Esophagus squamous epithelium (tissue), 5 donors: Measurements from ENCODE around the gene DLGAP1. TPM values are rescaled to one million over a fixed set of nuclear protein-coding genes. Genes with fewer than 3 reads are reported as not detected.

ENCODE experiments used
- DNase-seq: peaks from one replicate; lab custom pipeline; 2025; lab: John Stamatoyannopoulos, UW
- H3K27ac ChIP-seq, 4 donors: fragments of 200-600 bp; sonication (generic); one replicate each; pipeline ENCODE4 v1.5.1; 2016 to 2019; ENCODE audit warnings: mild to moderate bottlenecking in 1 of 4
- H3K27me3 ChIP-seq, 4 donors: fragments of 200-600 bp; sonication (generic); 1 replicate in 3 of 4; 2 replicates in 1 of 4; pipeline versions ENCODE4 v1.5.1 to v1.6.0; 2017 to 2021; ENCODE audit warnings: antibody characterized with exemption in 1 of 4
- H3K36me3 ChIP-seq, 3 donors: fragments of 200-600 bp; sonication (generic); one replicate each; pipeline ENCODE4 v1.5.1; 2016 to 2019
- H3K4me1 ChIP-seq, 3 donors: fragments of 200-600 bp; sonication (generic); one replicate each; pipeline ENCODE4 v1.5.1; 2017 to 2019
- H3K4me3 ChIP-seq, 4 donors: fragments of 200-600 bp; sonication (generic); 1 replicate in 3 of 4; 2 replicates in 1 of 4; pipeline ENCODE4 v1.5.1; 2016 to 2019; ENCODE audit warnings: mild to moderate bottlenecking in 2 of 4, moderate library complexity in 1 of 4
- H3K9me3 ChIP-seq, 3 donors: fragments of 200-600 bp; sonication (generic); one replicate each; pipeline ENCODE4 v1.5.1; 2016 to 2019
- POLR2A ChIP-seq, 4 donors: fragments of 450-650 bp; IDR thresholded peaks; one replicate each; pipeline ENCODE4 v1.6.1; 2017; ENCODE audit warnings: antibody characterized with exemption in 4 of 4, mild to moderate bottlenecking in 4 of 4, moderate library complexity in 3 of 4
- WGBS, 2 donors: methylation state at CpG; one replicate each; pipeline ENCODE4 v1.1.5; 2018; 5-methylcytosine and 5-hydroxymethylcytosine counted together
- intact Hi-C: fragments of 100-400 bp; cut with DNase I; formaldehyde crosslinking; loops from one replicate; pipeline ENCODE4 v1.15.0; 2022
- total RNA-seq, 4 donors: library from RNA; depleted of rRNA; stranded (reverse); fragments of >200 nt; gene quantifications; one replicate each; pipeline ENCODE4 v1.1.0, GENCODE V29; 2016
- TF ChIP-seq, protein P1 (sequence below), 6 experiments: fragments of 450-650 bp in 4 of 6; fragments of 200-600 bp in 2 of 6; sonication (generic) in 2 of 6; IDR thresholded peaks; one replicate each; pipeline ENCODE4 v1.5.1; 2016 to 2019; ENCODE audit warnings: antibody characterized with exemption in 6 of 6, mild to moderate bottlenecking in 4 of 6, moderate library complexity in 4 of 6
- donor health status: DM: yes; HTN: yes; CAD: no.

The DLGAP1 gene
- total RNA-seq, 4 donors from 2014 or later: 0.09 to 1.5 (median 0.52) TPM

DNA sequence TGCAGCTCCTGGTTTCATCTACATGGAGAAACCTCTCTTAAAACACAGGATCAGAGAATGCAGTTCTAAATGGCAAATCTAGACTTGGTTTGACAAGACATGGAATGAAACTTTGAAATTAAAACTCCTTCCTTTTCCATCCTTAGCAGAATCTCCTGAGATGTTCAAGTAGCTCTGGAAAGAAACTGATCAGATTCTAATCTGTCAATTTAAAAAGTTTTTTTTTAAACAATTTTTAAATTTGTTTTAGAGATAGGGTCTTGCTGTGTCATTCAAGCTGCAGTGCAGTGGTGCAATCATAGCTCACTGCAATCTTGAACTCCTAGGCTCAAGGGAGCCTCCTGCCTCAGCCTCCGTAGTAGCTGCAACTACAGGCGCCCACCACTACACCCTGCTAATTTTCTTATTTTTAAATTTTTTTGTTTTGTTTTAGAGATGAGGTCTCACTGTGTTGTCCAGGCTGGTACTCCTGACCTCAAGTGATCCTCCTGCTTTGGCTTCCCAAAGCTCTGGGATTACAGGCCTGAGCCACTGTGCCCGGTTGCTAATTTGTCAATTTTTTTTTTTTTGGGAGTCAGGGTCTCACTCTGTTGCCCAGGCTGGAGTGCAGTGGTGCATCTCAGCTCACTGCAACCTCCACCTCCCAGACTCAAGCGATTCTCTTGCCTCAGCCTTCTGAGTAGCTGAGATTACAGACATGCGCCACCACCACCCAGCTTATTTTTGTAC is 788.4 kb downstream of the DLGAP1 start:
- Histone ChIP-seq H3K4me3 (no peak overlapping the region), H3K9me3 (no peaks in the 10 kb centered on the region), H3K4me1 (peaks cover 4 to 18% (median 10%) of the 10 kb centered on the region in 3 donors), H3K27ac (no peak overlapping the region), H3K36me3 (no peaks in the 10 kb centered on the region), H3K27me3 (no peaks in the 10 kb centered on the region)
- WGBS, 2 donors: 92 to 94% methylated on average over 4 to 5 of the region's 5 CpGs
- intact Hi-C loops: loop anchor here (5.0 to 10.0 kb wide), 3 partner anchors 72 to 384 kb away; partner anchors contain the start of gene TGIF1
- no peak for TF ChIP-seq POLR2A (IDR thresholded peaks at IDR 0.05)
- TF ChIP-seq, protein P1, sequence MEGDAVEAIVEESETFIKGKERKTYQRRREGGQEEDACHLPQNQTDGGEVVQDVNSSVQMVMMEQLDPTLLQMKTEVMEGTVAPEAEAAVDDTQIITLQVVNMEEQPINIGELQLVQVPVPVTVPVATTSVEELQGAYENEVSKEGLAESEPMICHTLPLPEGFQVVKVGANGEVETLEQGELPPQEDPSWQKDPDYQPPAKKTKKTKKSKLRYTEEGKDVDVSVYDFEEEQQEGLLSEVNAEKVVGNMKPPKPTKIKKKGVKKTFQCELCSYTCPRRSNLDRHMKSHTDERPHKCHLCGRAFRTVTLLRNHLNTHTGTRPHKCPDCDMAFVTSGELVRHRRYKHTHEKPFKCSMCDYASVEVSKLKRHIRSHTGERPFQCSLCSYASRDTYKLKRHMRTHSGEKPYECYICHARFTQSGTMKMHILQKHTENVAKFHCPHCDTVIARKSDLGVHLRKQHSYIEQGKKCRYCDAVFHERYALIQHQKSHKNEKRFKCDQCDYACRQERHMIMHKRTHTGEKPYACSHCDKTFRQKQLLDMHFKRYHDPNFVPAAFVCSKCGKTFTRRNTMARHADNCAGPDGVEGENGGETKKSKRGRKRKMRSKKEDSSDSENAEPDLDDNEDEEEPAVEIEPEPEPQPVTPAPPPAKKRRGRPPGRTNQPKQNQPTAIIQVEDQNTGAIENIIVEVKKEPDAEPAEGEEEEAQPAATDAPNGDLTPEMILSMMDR (IDR thresholded peaks at IDR 0.05): no peak
- DNase-seq: no peak

DNA sequence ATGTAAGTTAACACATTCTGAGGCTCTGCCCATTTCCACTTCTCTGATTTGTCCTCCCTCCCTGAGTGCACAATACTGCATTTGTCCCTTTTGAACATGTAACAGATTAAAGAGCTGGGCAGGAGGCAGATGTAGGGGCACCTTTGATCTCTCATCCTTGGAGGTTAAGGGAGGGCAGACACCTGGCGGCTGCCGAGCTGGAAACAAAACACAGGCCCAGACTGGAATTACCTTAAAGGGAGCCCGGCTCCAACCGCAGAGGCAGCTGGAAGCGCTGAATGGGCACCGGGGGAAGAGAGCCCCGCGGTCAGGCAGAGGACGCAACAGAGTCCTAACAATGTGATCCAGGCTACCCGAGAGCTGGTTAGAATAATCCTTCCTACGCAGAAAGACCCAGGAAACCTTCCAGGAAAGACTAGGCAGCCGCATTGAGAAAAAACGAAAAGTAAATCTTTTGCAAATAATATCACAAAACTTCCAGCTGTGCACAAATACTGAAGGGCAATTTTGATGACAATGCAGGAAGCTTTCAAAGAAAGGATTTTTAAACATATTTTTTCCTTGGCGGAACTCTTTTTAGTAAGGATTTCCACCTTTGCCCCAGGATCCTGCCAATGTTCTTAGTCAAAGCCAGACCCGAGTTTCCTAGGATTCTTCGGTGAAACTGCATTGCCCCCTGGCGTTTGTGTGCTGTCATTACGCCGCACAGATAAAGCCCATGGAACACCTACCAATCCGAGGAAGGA is 789.2 kb downstream of the DLGAP1 start:
- DNase-seq: peak; percentile 3
- Histone ChIP-seq H3K27me3 (no peaks in the 10 kb centered on the region), H3K9me3 (no peaks in the 10 kb centered on the region), H3K36me3 (no peaks in the 10 kb centered on the region), H3K4me1 (peaks cover 4 to 18% (median 10%) of the 10 kb centered on the region in 3 donors), H3K27ac (peak overlapping the region; percentile 63 to 83 (median 64)), H3K4me3 (peak overlapping the region; percentile 2 to 46 (median 28))
- intact Hi-C loops: loop anchor here (5.0 to 10.0 kb wide), 3 partner anchors 71 to 384 kb away; partner anchors contain the start of gene TGIF1
- WGBS, 2 donors: 4 to 6% methylated on average over 15 to 20 of the region's 20 CpGs
- TF ChIP-seq, protein P1 (IDR thresholded peaks at IDR 0.05): peak; percentile 74 to 98 (median 97)
- no peak for TF ChIP-seq POLR2A (IDR thresholded peaks at IDR 0.05)

DNA sequence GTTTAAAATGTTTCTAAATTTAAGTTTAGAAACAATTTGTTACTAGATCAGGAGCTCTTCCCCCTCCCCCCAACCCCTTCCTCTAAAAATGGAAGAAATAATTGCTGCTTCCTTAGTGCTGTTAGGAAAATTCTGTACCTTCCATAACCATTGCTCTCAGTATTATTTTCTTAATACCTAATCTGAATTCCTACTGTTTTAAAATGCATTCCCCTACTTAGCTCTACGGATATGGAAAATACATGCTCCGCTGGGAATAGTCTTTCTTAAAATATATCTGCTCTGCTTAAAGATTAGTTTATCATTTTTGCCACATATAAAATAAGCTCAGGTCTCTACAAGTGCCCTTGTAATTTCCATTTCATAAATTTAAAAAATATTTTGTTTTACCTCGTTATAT is 789.9 kb downstream of the DLGAP1 start:
- Histone ChIP-seq H3K4me1 (peaks cover 4 to 18% (median 10%) of the 10 kb centered on the region in 3 donors), H3K36me3 (no peaks in the 10 kb centered on the region), H3K27me3 (no peaks in the 10 kb centered on the region), H3K4me3 (no peak overlapping the region), H3K27ac (peak overlapping the region in 2 of 4 donors; percentile 63 to 83), H3K9me3 (no peaks in the 10 kb centered on the region)
- no peak for DNase-seq
- TF ChIP-seq POLR2A (IDR thresholded peaks at IDR 0.05): no peak
- TF ChIP-seq, protein P1 (IDR thresholded peaks at IDR 0.05): no peak
- intact Hi-C loops: loop anchor here (5.0 to 10.0 kb wide), 3 partner anchors 70 to 383 kb away; partner anchors contain the start of gene TGIF1
- 71 to 75% methylated on average over 3 of the region's 3 CpGs for WGBS, 2 donors

DNA sequence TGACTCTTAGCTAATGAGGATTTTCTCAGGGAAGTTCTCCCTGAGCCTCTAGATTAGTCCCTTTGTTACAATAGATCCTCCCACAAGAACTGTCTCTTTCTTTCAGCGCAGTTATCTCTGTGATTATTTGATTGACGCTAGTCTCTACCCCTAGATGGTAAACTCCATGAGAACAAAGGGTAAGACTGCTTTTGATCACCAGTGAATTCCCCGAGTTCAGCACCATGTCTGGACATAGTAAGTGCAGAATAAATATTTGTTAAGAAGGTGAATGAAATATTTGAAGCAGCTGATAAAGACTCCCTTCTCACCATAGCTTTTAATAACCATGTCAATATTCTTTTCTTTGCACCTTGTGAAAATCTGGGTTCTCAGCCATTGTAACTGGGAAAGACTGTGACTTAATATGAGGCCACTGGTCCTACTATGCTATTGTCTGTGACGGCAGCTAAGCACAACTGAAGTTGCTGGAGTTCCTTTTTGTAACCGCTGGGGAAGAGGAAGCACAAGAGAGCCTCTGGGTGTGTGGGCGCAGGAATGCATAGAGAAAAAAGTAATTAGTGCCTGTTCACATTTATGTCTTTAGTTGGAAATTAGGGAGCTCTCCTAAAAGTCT is 790.4 kb downstream of the DLGAP1 start:
- H3K36me3 ChIP-seq: no peaks in the 10 kb centered on the region
- WGBS, 2 donors: 27 to 50% methylated on average over 6 of the region's 6 CpGs
- intact Hi-C loops: loop anchor here (5.0 to 10.0 kb wide), 3 partner anchors 70 to 382 kb away; partner anchors contain the start of gene TGIF1
- no peaks in the 10 kb centered on the region for H3K9me3 ChIP-seq
- H3K27ac ChIP-seq: peak overlapping the region in 1 of 4 donors; percentile 36
- no peak for TF ChIP-seq POLR2A (IDR thresholded peaks at IDR 0.05)
- TF ChIP-seq, protein P1 (IDR thresholded peaks at IDR 0.05): peak in 3 of 6 experiments; percentile 4 to 36 (median 19)
- no peak overlapping the region for H3K4me3 ChIP-seq
- peaks cover 4 to 18% (median 10%) of the 10 kb centered on the region in 3 donors for H3K4me1 ChIP-seq
- no peaks in the 10 kb centered on the region for H3K27me3 ChIP-seq
- DNase-seq: no peak
